NCI-H2081 (cell line): Measurements from ENCODE around the gene TNFAIP1.
A peak's percentile ranks its signal among the peaks of the same experiment; 100 is the strongest.

ENCODE experiments used
- DNase-seq, 2 experiments: peaks; one replicate each; lab custom pipeline; 2025; lab: John Stamatoyannopoulos, UW

Gene TNFAIP1

DNA sequence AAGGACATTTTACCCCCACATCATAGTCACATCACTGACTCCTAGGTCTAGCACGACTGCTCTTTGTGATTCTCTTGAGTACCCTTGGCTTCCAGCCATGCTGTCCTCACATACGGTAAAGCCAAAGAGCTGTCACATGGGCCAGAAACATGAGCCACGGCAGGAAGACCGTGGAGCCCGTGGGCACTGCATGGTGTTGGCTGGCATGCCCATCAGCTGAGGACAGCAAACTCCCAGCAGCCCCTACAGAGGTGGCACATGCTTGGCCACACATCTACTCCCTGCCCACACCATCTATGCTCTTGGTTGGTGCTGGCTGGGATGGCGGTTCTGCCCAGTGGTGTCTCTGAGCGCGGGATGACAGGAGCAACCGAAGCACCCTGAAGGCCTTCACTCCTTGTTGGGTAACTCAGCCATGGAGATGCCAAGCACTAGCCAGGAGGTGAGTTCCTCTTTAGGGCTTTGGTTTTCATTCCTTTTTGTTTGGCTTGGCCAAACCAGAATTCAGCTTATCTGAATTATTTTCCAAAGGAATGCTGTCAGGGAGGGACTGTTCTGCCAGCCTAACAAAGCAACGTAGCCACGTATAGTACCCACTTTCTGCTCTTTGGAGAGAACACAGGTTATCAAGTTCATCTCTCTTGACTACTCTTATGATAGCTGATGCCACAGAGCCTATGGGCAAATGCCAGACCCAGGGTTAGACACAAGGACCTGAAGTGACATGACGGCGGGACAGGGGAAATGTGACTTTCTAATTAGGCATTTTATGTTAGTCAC is 10.0 kb downstream of the TNFAIP1 start:
- no peak for DNase-seq

DNA sequence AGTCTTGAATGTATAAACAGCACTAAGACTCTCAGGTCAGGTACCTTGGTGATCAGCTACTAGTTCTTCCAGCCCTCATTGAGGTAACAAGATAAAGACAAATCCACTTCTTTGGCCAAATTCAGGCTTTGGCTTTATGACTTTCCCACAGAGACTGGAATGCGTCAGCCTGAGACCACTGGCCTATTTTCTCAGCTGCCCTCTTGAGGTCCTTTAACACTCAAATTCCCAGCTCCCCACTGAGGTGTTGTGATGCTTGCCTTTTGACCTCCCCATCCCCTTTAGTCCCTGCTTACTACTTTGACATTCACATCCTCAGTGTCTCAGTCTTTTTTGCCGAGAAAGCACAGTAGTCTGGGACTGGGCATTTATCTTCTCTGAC is 10.6 kb downstream of the TNFAIP1 start:
- DNase-seq = no peak

DNA sequence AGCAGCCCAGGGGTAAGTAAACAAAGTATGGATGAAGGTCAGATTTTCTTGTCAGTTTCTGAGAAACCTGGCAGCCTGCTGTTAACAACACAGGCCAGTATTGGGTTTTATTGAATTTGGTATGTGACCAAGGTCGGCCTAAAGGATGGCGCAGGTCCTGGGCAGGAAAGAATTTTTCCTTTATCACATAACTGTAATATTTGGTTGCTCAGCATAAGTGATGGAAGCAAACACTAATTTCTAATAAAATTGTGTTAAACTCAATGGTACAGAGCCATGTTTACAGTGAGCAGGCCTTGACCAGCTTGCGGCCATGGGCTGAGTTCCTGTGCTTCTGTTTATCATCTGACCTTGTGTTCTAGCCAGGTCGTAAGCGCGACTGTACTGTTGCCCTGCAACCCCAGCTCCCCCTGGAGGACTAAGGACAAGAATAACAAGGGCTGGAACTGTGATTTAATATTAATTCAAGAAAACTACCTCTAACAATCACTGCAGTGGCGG is 11.2 kb downstream of the TNFAIP1 start:
- no peak for DNase-seq

DNA sequence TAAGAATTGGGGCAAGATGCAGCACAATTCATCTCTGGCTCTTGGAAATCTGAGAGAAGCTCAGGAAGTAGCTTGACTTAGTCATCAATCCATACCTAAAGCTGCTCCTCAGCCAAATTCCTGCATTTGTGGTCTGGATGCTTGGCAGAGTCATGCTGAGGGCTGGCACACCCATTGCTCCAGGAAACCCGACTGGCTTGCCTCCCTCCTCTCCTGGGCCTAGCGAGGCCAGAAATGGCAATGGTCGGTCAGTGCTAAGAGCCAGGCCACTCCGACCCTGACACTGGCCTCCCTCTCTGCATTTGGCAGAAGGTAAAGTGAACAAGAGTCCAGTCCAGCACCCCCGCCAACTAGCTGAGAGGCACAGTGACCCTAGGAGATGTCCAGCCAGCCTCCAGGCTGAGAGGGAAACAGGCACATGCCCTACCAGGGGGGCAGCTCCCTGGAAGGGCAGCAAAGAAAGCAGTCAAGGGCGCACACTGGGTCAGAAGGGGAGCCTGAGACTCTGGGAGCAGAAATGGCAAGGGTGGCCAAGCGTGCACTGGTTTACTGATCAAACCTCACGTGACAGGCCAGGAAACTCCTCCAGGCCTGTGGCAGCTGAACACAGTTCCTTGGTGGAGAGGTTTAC is 11.8 kb downstream of the TNFAIP1 start:
- DNase-seq = no peak

DNA sequence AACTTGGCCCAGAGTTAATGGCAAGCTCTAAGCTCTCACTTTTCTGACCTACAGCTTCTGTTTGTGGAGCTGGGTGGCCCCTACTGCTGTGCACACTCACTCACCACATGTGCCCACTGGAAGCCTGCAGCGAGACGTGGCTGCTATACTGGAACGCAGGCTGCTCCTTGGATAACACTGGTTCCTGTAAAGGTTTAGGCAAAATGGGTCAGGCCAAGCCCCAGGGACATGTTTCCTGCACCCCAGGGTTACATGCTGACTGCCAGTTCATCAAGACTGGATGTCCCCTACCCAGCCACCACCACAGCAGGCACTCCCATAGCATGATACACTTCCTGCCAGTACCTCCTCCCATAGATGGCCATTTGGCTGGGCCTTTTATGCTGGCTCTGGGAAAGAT is 13.4 kb downstream of the TNFAIP1 start:
- DNase-seq = no peak

DNA sequence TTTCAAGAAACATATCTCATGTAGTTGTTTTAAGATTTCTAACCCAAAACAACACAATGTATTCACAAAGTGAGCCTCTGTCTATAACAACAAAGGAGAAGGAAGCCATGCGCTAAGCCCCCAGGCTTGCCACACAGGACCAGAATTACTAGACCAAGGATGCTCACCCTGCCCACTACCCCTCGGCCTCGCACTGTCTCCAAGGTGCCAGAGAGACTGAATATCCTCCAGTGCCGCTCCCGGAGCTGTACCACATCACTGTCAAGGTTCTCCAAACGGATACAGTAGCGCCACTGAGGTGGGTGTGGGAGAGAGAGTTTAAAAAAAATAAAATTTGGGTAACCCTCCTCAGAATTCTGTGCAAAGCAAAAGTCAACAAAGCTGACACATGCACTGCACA is 14.7 kb downstream of the TNFAIP1 start:
- no peak for DNase-seq

DNA sequence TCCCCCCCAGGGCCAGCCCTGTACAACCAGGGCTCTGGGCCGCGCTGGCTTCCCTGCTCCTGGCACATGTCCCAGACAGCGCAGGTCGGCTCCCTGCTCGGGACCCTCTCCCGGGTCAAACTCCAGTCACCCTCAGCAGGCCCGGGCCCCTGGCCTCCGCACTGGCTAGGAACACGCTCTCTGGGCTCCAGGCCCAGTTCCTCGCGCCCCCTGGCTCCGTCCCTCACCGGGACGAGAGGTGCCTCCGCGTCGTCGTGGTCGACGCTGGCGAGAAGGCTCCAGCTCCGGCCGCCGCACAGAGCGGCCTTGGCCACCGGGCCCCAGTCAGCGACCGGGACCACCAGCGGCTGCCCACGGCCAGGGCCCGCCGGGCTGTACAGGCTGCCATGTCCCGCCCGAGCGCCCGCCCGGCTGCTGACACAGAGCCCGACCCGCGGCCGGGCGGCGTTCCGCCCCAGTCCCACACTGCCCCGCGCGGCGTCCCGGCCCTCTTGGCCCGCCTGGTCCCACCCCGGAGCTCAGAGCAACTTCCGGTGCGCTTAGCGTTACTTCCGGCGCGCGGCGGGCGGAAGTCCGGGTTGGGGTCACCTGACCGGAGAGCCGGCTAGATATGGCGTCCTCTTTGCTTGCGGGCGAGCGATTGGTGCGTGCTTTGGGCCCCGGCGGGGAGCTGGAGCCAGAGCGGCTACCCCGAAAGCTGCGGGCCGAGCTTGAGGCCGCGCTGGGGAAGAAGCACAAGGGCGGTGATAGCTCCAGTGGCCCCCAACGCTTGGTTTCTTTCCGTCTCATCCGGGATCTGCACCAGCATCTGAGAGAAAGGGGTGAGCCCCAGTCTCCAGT is 21.7 kb downstream of the TNFAIP1 start, which contains the start of gene POLDIP2:
TSS of gene POLDIP2 (minus strand) at position 467 of the 840 bp plus-strand sequence. CDS start at position 388, 79 bp downstream.
- DNase-seq = peak; percentile 80 to 90

DNA sequence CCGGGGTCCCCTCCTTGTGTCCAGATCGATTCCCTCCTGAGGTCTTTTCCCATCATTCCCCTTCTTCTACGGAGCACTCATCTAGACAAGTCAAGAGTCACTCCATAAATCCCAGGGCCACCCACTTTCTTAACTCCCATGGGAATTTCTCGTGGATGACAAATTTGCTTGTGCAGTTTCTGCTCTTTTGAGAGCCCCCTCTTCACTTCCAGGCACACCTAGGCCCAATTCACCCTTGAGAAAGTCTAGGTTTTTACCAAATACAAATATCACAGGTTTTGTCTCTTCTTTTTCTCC is 22.3 kb downstream of the TNFAIP1 start:
- no peak for DNase-seq

DNA sequence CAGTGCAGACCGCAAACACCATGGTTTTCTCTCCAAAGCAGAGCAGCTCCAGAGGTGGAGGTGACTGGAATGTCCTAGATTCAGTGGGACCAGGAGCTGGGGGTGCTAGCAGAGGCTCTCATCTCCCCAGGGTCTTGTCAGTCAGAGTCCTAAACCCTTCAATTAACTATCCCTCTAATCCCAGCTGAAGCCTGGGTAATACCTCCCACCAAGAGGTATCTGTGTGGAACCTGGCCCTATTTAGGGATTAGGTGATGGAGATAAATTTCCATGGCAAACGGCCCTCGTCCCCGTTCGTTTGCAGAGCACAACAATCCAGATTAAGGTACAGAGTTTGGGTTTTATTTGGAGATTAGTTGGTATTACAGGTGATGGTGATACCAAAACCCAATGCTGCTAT is 27.6 kb downstream of the TNFAIP1 start:
- no peak for DNase-seq

DNA sequence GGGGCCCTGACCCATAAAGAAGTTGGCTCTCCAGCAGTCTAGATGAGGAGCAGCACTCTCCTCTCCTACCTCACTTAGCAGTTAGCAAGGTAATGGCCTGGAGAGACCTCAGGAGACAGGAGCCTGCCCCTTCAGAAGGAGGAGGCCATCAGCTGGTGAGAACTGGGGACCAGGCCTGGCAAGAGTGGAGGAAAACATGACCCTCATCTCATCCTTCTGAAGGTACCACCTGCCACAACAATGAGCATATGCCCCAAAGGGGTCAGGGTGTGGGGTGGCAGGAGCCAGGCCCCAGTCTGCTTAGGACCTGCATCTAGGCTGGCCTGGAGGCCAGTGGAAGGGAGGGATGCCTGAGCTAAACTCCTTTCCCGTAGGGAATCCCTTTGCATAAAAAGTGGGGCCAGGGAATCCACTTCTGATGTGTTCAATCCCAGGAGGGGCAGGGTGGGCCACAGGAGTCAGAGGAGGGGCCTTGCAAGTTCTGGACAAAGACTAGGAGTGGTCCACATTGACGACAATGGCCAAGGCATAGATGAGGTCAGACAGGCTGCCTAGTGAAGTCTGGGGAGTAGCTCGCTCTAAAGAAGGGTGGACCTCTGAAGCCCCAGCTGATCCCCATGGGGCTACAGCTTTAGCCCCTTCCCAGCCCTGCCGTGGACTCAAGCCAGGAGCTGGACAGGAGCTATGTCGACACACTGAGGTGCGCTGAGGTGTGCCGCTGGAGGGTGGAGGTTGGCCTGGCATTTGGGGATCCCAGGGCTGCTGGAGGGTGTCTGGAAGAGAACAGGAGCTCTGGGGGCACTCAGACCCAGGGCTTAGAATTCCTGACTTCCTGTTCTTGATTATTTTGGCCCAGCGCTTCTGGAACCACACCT is 28.5 kb downstream of the TNFAIP1 start:
- no peak for DNase-seq

DNA sequence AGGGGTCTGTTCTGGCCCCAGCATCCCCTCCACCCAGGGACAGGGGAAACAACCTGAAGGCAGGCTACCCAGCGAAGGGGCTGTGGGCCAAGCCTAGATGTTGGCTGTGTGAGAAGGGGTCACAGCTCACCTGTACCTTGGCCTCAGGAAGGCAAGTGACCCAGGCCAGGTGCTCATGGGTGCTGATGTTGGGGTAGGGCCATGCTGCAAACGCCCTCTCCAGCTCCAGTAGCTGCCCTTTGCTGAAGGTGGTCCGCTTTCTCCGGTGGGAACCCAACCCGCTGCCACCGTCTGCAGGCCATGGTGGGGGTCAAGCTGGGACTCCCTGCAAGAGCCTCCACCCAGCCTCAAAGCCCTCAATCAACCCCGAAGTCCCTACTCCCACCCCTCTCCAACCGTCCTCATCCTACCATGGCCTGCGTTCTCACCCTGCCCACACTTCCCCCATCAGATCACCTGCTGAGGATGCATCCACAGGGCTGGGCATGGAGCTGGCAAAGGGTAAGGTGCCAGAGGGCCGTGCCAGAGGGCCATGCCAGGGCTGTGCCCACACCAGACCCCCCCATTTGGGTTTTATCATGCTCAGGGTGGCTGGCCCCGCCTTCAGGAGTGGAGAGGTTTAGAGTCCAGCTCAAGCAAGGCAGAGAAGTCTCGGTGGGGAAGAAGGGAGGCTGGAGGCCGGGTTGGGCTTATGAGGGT is 29.3 kb downstream of the TNFAIP1 start, which contains the start of gene SEBOX:
TSS of gene SEBOX (minus strand) at position 535 of the 699 bp plus-strand sequence. CDS start at position 487, 48 bp downstream.
- no peak for DNase-seq

DNA sequence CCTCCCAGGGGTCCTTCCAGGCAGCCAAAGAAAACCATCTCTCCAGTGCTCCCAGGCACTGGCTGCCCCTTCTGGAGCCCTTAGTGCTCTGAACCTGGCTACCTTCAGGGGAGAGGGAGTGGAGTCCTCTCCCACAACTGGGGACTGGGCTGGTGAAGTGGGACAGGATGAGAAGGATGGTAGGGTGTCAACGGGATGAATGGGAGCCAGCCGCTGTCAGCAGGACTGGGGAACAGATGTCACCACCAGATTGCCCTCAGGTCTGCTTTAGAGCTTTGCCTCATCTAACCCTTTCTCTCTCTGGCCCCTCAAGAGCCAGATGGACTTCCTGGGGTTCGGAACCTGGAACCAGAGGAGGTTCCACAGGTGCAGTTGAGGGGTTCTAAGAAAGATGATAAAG is 29.9 kb downstream of the TNFAIP1 start:
- DNase-seq = no peak

DNA sequence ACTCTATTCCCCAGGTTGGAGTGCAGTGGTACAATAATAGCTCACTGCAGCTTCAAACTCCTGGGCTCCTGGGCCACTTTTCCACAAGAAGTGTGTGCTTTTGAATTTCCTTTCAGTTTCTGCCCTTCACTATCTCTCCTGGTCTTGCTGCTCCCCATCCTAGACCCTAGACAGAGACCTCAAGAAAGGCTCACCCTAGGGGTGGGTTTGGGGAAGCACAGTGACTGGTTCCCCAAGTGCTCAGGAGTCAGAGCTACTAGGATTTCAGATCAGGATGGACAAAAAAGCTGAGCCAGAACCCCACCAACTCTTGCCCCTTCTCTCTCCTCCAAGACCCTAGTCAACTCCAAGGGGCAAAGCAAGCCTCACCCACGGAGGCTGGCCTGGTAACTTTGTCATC is 31.0 kb downstream of the TNFAIP1 start:
- no peak for DNase-seq

DNA sequence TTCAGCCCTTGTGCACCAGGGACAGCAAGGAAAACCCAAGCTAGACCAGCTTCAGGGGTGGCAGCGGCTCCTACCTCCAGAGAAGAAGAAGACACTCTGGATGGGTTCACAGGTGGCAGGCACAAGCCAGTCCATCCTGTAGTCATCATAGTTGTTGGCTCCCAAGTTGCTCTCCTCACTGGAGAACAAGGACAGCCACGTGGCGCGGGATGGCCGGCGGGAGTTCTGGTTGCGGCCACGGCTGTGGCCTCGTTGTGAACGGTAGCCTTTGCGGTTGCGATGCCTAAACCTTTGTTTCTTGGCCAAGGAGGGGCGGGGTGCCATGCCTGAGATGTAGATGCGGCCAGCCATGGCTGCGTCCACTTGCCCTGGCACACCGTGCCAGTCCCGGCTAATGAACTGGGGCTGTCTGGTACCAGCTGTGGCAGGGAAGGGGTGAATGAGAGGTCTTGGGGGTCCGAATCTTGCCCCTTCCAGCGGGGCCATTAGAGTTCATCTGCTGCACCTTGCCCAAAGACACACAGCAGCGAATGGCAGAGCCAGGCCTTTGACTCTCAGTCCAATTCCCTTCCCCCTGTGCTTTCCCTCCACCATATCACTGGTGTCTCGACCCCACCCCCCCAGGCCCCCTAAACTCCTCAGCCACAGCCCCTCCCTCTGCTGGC is 32.2 kb downstream of the TNFAIP1 start:
- DNase-seq = no peak

DNA sequence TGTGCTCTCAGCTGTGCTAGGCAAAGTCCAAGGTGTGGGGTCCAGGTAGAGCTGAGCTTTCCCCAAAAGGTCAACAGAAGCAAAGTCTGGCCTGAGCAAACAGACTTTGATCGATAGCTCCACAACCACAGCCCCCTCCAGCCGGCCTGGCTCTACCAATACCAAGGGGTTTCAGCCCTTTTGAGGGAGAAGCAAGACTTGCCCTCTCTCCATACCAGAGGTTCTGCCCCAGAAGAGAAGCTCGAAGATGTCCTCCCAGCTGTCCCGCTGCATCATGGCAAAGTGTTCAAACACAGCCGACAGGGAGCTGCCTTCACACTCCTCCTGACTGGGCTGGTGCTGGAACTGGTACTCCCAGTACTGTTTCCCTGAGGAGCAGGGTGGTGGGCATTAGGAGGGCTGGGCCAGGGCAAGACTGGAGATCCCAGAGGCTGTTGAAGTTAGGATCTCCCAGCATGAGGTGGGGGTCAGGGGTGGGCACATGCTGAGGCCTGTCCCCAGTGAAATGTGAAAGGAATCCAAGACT is 32.8 kb downstream of the TNFAIP1 start:
- DNase-seq = no peak

DNA sequence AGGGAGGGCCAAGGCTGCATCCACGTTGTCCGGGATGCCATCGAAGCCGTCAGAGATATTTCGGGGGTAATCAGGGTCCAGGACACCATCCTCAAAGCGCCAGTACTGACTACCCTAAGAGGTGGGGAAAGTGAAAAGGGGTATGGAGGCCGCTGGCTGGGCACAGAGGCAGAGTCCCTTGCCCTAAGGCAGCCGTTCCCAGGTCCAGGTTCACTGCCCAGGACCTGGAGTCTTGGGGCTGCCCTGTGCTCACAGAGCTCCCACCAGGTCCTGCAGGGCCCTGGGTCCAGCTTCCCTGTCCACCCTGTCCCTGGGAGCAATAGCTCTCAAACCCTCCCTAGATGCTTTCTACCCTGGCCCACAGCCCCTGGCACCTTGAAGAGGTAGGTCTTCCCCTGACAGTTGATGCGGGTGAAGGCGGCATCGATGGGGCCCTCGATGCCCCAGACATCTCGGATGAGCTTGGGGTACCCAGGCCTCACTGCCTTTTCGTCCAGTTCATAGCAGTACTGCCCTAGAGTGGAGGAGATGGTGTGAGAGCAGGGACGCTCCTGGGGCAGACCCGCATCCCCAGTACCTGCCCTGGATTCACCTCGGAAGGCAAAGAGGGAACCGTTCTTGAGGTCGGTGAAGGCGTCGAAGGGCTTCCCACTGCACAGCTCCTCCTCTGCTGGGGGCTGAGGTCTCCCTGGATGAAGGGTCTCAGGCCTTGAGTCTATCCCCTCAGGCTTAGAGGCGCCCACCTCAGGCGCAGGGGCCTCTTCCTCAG is 33.5 kb downstream of the TNFAIP1 start:
- no peak for DNase-seq

DNA sequence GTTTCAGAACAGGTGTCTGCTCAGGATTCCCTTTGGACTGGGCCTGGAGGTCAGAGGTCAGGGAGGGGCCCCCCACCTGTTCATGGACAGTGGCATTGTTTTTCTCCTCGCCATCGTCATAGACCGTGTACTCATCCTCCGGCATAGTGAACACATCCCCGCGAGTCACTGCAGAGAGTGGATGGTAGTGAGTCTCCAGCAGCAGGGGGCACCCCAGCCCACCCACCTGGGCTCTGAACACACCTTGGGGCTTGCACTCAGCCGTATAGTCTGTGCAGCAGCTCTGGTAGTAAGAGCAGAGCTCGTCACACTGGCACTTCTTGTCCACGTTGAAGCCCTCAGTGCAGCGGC is 34.1 kb downstream of the TNFAIP1 start:
- DNase-seq = no peak

DNA sequence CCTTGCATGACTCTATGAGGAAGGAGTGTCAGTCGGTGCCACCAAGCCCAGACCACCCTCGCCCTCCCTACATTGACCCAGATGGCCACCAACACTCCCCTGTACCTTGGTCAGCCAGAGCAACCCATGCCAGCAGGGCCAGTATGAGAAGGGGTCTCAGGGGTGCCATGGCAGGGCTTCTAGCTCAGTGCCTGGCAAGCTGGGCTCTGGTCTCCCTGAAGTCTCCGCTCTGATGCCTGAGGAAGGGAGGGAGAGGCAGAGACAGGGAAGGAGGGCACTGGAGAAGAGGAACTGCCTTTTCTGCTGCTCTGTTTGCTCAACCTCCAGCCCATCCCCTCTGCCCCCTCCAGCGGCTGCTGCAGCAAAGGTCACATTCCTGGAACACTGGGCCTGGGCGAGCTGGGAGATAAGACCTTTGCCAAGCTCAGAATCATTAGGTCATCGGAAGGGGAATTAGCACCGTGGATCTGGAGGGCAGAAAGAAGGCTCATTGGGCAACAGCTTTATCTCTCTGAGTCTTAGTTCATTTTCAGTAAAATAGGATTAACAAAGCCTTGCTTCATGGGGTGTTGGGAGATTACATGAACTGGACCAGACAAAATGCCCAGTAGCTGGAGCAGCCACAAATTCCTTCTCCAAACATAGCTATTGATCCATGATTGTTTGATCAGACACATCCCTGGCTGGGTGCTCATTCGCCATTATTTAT is 34.6 kb downstream of the TNFAIP1 start, which contains the start of gene VTN:
TSS of gene VTN (minus strand) at position 273 of the 709 bp plus-strand sequence. CDS start at position 169, 104 bp downstream.
- DNase-seq = no peak

DNA sequence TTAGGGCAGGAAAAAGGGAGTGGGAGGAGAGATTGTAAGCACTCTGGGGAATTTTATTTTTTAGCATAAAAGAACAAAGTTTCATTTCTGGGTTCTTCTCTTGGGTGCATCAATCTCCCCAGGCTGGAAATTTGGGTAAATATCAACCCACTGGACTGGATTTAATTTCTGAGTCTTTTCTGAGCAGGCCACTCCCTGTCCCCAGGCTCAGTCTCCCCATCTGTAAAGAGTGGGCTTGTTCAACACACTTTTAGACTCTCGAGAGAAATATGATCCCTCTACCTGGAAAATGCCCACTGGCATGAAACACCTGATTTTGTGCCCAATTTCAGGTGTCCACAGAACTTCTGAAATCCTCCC is 35.2 kb downstream of the TNFAIP1 start:
- no peak for DNase-seq
